HG03575 (cell line): ENCODE measurements around the gene ITM2C.

Experiments used
- ATAC-seq: cut with Tn5 transposase; IDR thresholded peaks from one replicate; pipeline ENCODE4 v1.9.1; 2021; ENCODE audit not compliant: unreplicated experiment, insufficient number of reproducible peaks, low FRiP score; ENCODE audit errors: extremely low read depth

The ITM2C gene

GRCh38 chr2:230870544-230871360, 6.0 kb downstream of the ITM2C start:
- ATAC-seq: no peak

GRCh38 chr2:230871361-230872150, 6.8 kb downstream of the ITM2C start:
- no peak for ATAC-seq

- no peak for ATAC-seq
These were observed 7.6 kb downstream of the ITM2C start for GRCh38 chr2:230872151-230872967.

- peak; percentile 49 for ATAC-seq
These were observed 8.4 kb downstream of the ITM2C start for GRCh38 chr2:230872968-230873660.

- ATAC-seq: peak; percentile 57
These were observed 9.1 kb downstream of the ITM2C start for GRCh38 chr2:230873661-230874401.

GRCh38 chr2:230874456-230874855, 9.7 kb downstream of the ITM2C start:
- ATAC-seq: no peak

GRCh38 chr2:230874876-230875275, 10.1 kb downstream of the ITM2C start:
- no peak for ATAC-seq

GRCh38 chr2:230875347-230876315, 10.9 kb downstream of the ITM2C start:
- ATAC-seq: no peak

GRCh38 chr2:230877116-230877758, 12.5 kb downstream of the ITM2C start:
- no peak for ATAC-seq

- no peak for ATAC-seq
These were observed 13.2 kb downstream of the ITM2C start for GRCh38 chr2:230877759-230878598.

- no peak for ATAC-seq
These were observed 14.0 kb downstream of the ITM2C start for GRCh38 chr2:230878599-230879188.

- ATAC-seq: no peak
These were observed 14.6 kb downstream of the ITM2C start for GRCh38 chr2:230879271-230879882.

GRCh38 chr2:230879891-230880290, 15.1 kb downstream of the ITM2C start:
- ATAC-seq: no peak

- ATAC-seq: no peak
These were observed 17.1 kb downstream of the ITM2C start for GRCh38 chr2:230881840-230882239.

- ATAC-seq: no peak
These were observed 20.9 kb downstream of the ITM2C start for GRCh38 chr2:230885463-230886130.
